PC-3 (cell line): ENCODE results near the gene TRIM24. TPM values are rescaled to one million over a fixed set of nuclear protein-coding genes. Genes with fewer than 3 reads are reported as not detected.

Experiments used
- ATAC-seq: fragments of 200-7000 bp; cut with Tn5 transposase; 2 replicates; pipeline ENCODE4 v1.9.1; 2020; ENCODE audit warnings: mild to moderate bottlenecking, moderate library complexity
- BruUV-seq: library from RNA; stranded (reverse); fragments of 400-500 nt; replicated peaks from 2 replicates; lab custom pipeline; 2021; lab: Mats Ljungman, UMichigan
- CTCF ChIA-PET: fragments of 300-600 bp; sonication (Branson Sonifier 250); formaldehyde crosslinking; loops from one replicate; lab custom pipeline; 2022; ENCODE audit warnings: antibody characterized with exemption; lab: Charles Lee
- POLR2A ChIA-PET: fragments of 300-600 bp; sonication (Branson Sonifier 250); formaldehyde crosslinking; loops from one replicate; lab custom pipeline; 2022; ENCODE audit warnings: antibody characterized with exemption; ENCODE audit not compliant: unreplicated experiment; lab: Charles Lee
- DNase-seq: peaks from one replicate; pipeline ENCODE4 v3.0.0-alpha.2; 2015
- H2AFZ ChIP-seq: fragments of 300-600 bp; sonication (generic); 2 replicates; pipeline ENCODE4 v1.6.0; 2016; ENCODE audit warnings: antibody characterized with exemption, low read length
- H3F3A ChIP-seq: fragments of 300-600 bp; sonication (generic); one replicate; pipeline ENCODE4 v1.6.0; 2017; ENCODE audit warnings: antibody characterized with exemption, low read length, control low read depth, mild to moderate bottlenecking; ENCODE audit not compliant: unreplicated experiment
- H3K27ac ChIP-seq: fragments of 300-600 bp; sonication (generic); 2 replicates; pipeline ENCODE4 v1.5.1; 2016; ENCODE audit warnings: mild to moderate bottlenecking, low read length
- H3K27me3 ChIP-seq: fragments of 300-600 bp; sonication (generic); 2 replicates; pipeline ENCODE4 v1.6.1; 2016; ENCODE audit warnings: low read length, mixed read lengths
- H3K36me3 ChIP-seq: fragments of 300-600 bp; sonication (generic); 2 replicates; pipeline ENCODE4 v1.6.1; 2016; ENCODE audit warnings: low read depth, mixed run types, low read length, mixed read lengths
- H3K4me1 ChIP-seq: fragments of 300-600 bp; sonication (generic); 2 replicates; pipeline ENCODE4 v1.5.1; 2016; ENCODE audit warnings: low read length; ENCODE audit not compliant: insufficient read depth
- H3K4me2 ChIP-seq: fragments of 300-600 bp; sonication (generic); 2 replicates; pipeline ENCODE4 v1.6.0; 2016; ENCODE audit warnings: low read length
- H3K4me3 ChIP-seq: fragments of 300-600 bp; sonication (generic); 2 replicates; pipeline ENCODE4 v1.5.1; 2016; ENCODE audit warnings: mild to moderate bottlenecking, low read length, mixed read lengths
- H3K79me2 ChIP-seq: fragments of 300-600 bp; sonication (generic); 2 replicates; pipeline ENCODE4 v1.6.1; 2017; ENCODE audit warnings: low read length, mixed read lengths
- H3K9ac ChIP-seq: fragments of 300-600 bp; sonication (generic); 2 replicates; pipeline ENCODE4 v1.6.0; 2016; ENCODE audit warnings: mild to moderate bottlenecking, low read length
- H3K9me2 ChIP-seq: fragments of 300-600 bp; sonication (generic); replicated peaks from 2 replicates; pipeline ENCODE4 v1.6.1; 2016; ENCODE audit warnings: mixed run types, low read length, mixed read lengths
- H3K9me3 ChIP-seq: fragments of 300-600 bp; sonication (generic); 2 replicates; pipeline ENCODE4 v1.6.1; 2016; ENCODE audit warnings: low read length, mixed read lengths
- H4K20me1 ChIP-seq: fragments of 300-600 bp; sonication (generic); 2 replicates; pipeline ENCODE4 v1.6.1; 2016; ENCODE audit warnings: low read length, mixed read lengths
- EZH2 ChIP-seq: fragments of 300-600 bp; sonication (generic); IDR thresholded peaks from one replicate; pipeline ENCODE4 v1.6.1; 2017; ENCODE audit warnings: antibody characterized with exemption, mild to moderate bottlenecking, low read length; ENCODE audit not compliant: unreplicated experiment
- EZH2phosphoT487 ChIP-seq: fragments of 300-600 bp; sonication (generic); IDR thresholded peaks from 2 replicates; pipeline ENCODE4 v1.6.1; 2018; ENCODE audit warnings: mild to moderate bottlenecking, antibody characterized with exemption, low read length, borderline replicate concordance
- intact Hi-C: fragments of 100-400 bp; cut with micrococcal nuclease; formaldehyde crosslinking; loops from 2 replicates; pipeline ENCODE4 v1.9.0; 2023
- total RNA-seq: library from RNA; depleted of rRNA; stranded (reverse); fragments of >200 nt; gene quantifications from 2 replicates; pipeline ENCODE4 v1.2.3, GENCODE V29; 2014
- TF ChIP-seq, protein P1 (sequence below): fragments of 300-600 bp; sonication (generic); conservative IDR thresholded peaks from 2 replicates; pipeline ENCODE4 v1.5.1; 2017; ENCODE audit warnings: antibody characterized with exemption, low read depth, mild to moderate bottlenecking, low read length

TRIM24 gene
- total RNA-seq, 1 experiment from 2014 or later = 12.9 TPM

DNA sequence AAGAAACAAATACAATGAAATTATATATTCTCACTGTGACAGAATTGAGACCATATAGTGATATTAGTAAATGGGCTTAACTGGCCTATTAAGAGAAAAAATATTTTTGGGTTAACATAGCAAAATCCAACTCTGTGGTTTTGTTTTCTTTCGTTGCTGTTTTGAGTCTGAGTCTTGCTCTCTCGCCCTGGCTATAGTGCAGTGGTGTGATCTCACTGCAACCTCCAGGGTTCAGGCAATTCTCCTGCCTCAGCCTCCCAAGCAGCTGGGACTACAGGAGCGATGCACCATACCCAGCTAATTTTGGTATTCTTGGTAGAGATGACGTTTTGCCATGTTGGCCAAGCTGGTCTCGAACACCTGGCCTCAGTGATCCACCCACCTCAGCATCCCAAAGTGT lies 15.3 kb downstream of the TRIM24 start:
- Histone ChIP-seq H3K79me2 (peaks cover 80% of the 10 kb centered on the region), H3K4me2 (no peak overlapping the region), H2AFZ (no peak overlapping the region), H3K27me3 (no peaks in the 10 kb centered on the region), H3K9me3 (no peaks in the 10 kb centered on the region), H3K36me3 (no peaks in the 10 kb centered on the region), H4K20me1 (no peaks in the 10 kb centered on the region; the same call in 1 of the 2 replicates), H3K9ac (no peak overlapping the region), H3K27ac (no peak overlapping the region), H3K4me3 (no peak overlapping the region), H3K4me1 (peaks cover 13% of the 10 kb centered on the region), H3F3A (no peaks in the 10 kb centered on the region), H3K9me2 (no peaks in the 10 kb centered on the region)
- TF ChIP-seq EZH2phosphoT487 (no peak), EZH2 (no peak)
- TF ChIP-seq, protein P1, sequence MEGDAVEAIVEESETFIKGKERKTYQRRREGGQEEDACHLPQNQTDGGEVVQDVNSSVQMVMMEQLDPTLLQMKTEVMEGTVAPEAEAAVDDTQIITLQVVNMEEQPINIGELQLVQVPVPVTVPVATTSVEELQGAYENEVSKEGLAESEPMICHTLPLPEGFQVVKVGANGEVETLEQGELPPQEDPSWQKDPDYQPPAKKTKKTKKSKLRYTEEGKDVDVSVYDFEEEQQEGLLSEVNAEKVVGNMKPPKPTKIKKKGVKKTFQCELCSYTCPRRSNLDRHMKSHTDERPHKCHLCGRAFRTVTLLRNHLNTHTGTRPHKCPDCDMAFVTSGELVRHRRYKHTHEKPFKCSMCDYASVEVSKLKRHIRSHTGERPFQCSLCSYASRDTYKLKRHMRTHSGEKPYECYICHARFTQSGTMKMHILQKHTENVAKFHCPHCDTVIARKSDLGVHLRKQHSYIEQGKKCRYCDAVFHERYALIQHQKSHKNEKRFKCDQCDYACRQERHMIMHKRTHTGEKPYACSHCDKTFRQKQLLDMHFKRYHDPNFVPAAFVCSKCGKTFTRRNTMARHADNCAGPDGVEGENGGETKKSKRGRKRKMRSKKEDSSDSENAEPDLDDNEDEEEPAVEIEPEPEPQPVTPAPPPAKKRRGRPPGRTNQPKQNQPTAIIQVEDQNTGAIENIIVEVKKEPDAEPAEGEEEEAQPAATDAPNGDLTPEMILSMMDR = no peak
- intact Hi-C loops = loop anchor here (10.0 kb wide), 1 partner anchor 99 kb away; no protein-coding TSS in a partner anchor
- DNase-seq (no peak), ATAC-seq (no peak)
- BruUV-seq = no TSS peak
- ChIA-PET POLR2A (no interaction called here), CTCF (no interaction called here)

DNA sequence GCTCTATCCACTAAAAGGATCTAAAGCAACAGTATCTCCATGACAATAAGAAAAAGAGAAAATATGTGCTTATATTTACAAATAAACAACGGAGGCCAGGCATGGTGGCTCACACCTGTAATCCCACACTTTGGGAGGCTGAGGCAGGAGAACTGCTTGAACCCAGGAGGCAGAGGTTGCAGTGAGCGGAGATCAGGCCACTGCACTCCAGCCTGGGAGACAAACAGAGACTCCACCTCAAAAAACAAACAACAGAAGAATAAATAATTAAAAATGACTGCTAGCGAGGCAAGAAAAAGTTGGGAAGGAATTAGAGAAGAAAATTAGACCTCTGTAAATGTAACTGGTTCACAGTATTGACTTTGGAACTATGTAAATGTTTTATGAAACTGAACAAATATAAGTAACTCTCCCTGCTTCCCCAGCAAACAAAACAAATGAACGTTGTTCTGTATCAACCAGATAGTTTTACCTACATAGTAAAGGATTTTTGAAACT lies 17.1 kb downstream of the TRIM24 start:
- peaks cover 83% of the 10 kb centered on the region for H3K79me2 ChIP-seq
- no peak overlapping the region for H3K9ac ChIP-seq
- H3K4me3 ChIP-seq = no peak overlapping the region
- TF ChIP-seq EZH2phosphoT487 = no peak
- TF ChIP-seq EZH2 = no peak
- TF ChIP-seq, protein P1 = no peak
- H2AFZ ChIP-seq = no peak overlapping the region
- no peaks in the 10 kb centered on the region for H3K9me2 ChIP-seq
- H3K27me3 ChIP-seq = no peaks in the 10 kb centered on the region
- no peaks in the 10 kb centered on the region for H3F3A ChIP-seq
- H3K9me3 ChIP-seq = no peaks in the 10 kb centered on the region
- no TSS peak for BruUV-seq
- ChIA-PET CTCF (no interaction called here), POLR2A (no interaction called here)
- no peaks in the 10 kb centered on the region; the same call in 1 of the 2 replicates for H4K20me1 ChIP-seq
- H3K27ac ChIP-seq = 0 out of 2 replicates have a peak overlapping the region, but pooled peaks have one; percentile 8
- intact Hi-C loops = loop anchor here (10.0 kb wide), 1 partner anchor 98 kb away; no protein-coding TSS in a partner anchor
- peak; percentile 10 for DNase-seq
- H3K4me2 ChIP-seq = peak overlapping the region; percentile 21
- no peaks in the 10 kb centered on the region for H3K36me3 ChIP-seq
- peak; percentile 89 for ATAC-seq
- peaks cover 13% of the 10 kb centered on the region for H3K4me1 ChIP-seq

DNA sequence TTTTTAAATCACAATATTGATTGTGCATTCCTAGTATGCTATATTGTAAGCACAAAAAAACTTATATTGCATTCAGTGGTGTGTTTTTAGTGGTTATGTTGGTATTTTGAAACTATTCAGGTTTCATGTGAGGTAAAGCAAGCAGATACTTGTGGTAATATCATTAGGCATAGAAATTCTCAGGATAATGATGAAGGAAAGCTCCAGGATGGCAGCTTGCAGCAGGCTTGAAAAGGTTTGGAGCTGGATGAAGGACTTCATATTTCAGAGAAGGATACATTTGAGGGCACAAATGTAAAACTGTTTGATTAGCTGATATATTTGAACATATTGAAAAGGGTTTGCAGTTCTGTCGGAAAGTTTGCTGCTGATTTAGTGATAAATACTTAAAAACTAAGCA lies 17.5 kb downstream of the TRIM24 start:
- H3K9me3 ChIP-seq = no peaks in the 10 kb centered on the region
- H4K20me1 ChIP-seq = no peaks in the 10 kb centered on the region; the same call in 1 of the 2 replicates
- peak overlapping the region; percentile 21; the same call in 1 of the 2 replicates for H3K4me2 ChIP-seq
- intact Hi-C loops = loop anchor here (10.0 kb wide), 1 partner anchor 97 kb away; no protein-coding TSS in a partner anchor
- ChIA-PET CTCF (no interaction called here), POLR2A (no interaction called here)
- no peak overlapping the region for H2AFZ ChIP-seq
- DNase-seq = no peak
- no peaks in the 10 kb centered on the region for H3K27me3 ChIP-seq
- H3K4me1 ChIP-seq = peaks cover 13% of the 10 kb centered on the region
- no peaks in the 10 kb centered on the region for H3F3A ChIP-seq
- H3K9ac ChIP-seq = no peak overlapping the region
- no peak overlapping the region for H3K4me3 ChIP-seq
- no TSS peak for BruUV-seq
- TF ChIP-seq EZH2phosphoT487 (no peak), EZH2 (no peak)
- TF ChIP-seq, protein P1 = no peak
- H3K79me2 ChIP-seq = peaks cover 83% of the 10 kb centered on the region
- ATAC-seq = peak; percentile 16
- no peaks in the 10 kb centered on the region for H3K9me2 ChIP-seq
- no peaks in the 10 kb centered on the region for H3K36me3 ChIP-seq
- no peak overlapping the region for H3K27ac ChIP-seq
